SK-N-SH (cell line): Measurements from ENCODE around the gene TRAPPC8.

Experiments used
- CTCF ChIP-seq: fragments of 200-600 bp; sonication (generic); IDR thresholded peaks from 2 replicates; pipeline ENCODE4 v1.6.1; 2017; ENCODE audit warnings: antibody characterized with exemption, mild to moderate bottlenecking, moderate library complexity
- EZH2phosphoT487 ChIP-seq: fragments of 200-600 bp; sonication (generic); IDR thresholded peaks from 2 replicates; pipeline ENCODE4 v1.6.1; 2017; ENCODE audit warnings: low read depth, mixed run types, mild to moderate bottlenecking, antibody characterized with exemption, moderate library complexity, borderline replicate concordance
- GABPA ChIP-seq: IDR thresholded peaks from 2 replicates; pipeline ENCODE4 v1.4.0; 2012; ENCODE audit warnings: low read depth, mild to moderate bottlenecking
- MEF2A ChIP-seq: IDR thresholded peaks from 2 replicates; pipeline ENCODE4 v1.4.0; 2012; ENCODE audit warnings: low read depth, borderline replicate concordance
- NRF1 ChIP-seq: IDR thresholded peaks from 2 replicates; pipeline ENCODE4 v1.6.1; 2012; ENCODE audit warnings: low read depth, mild to moderate bottlenecking, low read length
- POLR2AphosphoS5 ChIP-seq: IDR thresholded peaks from 2 replicates; pipeline ENCODE4 v1.6.1; 2012; ENCODE audit warnings: low read depth, low read length
- SIN3A ChIP-seq: IDR thresholded peaks from 2 replicates; pipeline ENCODE4 v1.6.1; 2012; ENCODE audit warnings: low read depth, mild to moderate bottlenecking, low read length, moderate library complexity, borderline replicate concordance
- SMC3 ChIP-seq: IDR thresholded peaks from 2 replicates; pipeline ENCODE4 v1.6.1; 2012; ENCODE audit warnings: low read depth, low read length, improper control_type of control experiment
- TCF12 ChIP-seq: IDR thresholded peaks from 2 replicates; pipeline ENCODE4 v1.4.0; 2012

- TF ChIP-seq CTCF (no peak), SMC3 (no peak), SIN3A (no peak), GABPA (no peak), MEF2A (no peak), NRF1 (no peak), POLR2AphosphoS5 (no peak), EZH2phosphoT487 (no peak), TCF12 (no peak)
Observed at GRCh38 chr18:31976242-31976641, 33.3 kb upstream of the TRAPPC8 start.
